ENCODE measurements around the gene PARD3B. TPM values are rescaled to one million over a fixed set of nuclear protein-coding genes. Genes with fewer than 3 reads are reported as not detected.

PARD3B gene
- total RNA-seq, 1 experiment from 2014 or later = 7.6 TPM

GRCh38 chr2:205589479-205589878, 1044.2 kb downstream of the PARD3B start:
- CTCF ChIA-PET = no interaction called here
- BruUV-seq (replicated peaks) = no TSS peak

DNA sequence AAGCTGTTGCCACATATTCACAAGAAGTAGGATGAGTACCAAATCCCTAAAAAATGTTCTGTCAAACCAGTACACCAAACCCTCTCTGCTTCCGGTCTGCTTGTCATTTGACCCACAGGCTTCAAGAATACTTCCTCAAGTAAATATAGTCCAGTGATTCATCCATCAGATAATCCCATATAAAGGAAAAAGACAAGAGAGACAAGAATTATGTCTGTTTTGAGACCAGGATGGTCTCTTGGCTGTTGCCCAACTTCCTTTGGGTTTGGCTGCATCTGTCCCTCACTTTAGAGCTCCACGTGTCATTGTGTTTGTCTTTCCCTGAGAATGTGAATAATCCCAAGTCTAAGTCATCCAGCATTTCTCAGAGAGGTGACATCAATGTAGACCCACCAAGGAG, 1045.5 kb downstream of the PARD3B start:
- Histone ChIP-seq H3K27ac (no peak overlapping the region), H3K9me3 (ENCODE audit: insufficient read depth, low read depth) (no peaks in the 10 kb centered on the region), H3K36me3 (ENCODE audit: low read depth) (no peaks in the 10 kb centered on the region), H3K4me1 (replicated peaks; ENCODE audit: insufficient read depth) (no peaks in the 10 kb centered on the region), H3K4me2 (no peak overlapping the region), H3K27me3 (ENCODE audit: insufficient read depth, low read depth) (no peaks in the 10 kb centered on the region), H3K4me3 (no peak overlapping the region), H3K9me2 (ENCODE audit: insufficient read depth) (no peaks in the 10 kb centered on the region), H2AFZ (no peak overlapping the region), H4K20me1 (ENCODE audit: insufficient read depth) (no peaks in the 10 kb centered on the region), H3F3A (ENCODE audit: insufficient read depth, low read depth) (no peaks in the 10 kb centered on the region), H3K79me2 (ENCODE audit: low read depth) (no peaks in the 10 kb centered on the region)
- intact Hi-C loops (cut with micrococcal nuclease; ENCODE audit: unreplicated experiment) = no loop called here
- ChIA-PET POLR2A (ENCODE audit: unreplicated experiment) (no interaction called here), CTCF (no interaction called here)
- BruUV-seq (replicated peaks) = no TSS peak
- TF ChIP-seq, protein P1, sequence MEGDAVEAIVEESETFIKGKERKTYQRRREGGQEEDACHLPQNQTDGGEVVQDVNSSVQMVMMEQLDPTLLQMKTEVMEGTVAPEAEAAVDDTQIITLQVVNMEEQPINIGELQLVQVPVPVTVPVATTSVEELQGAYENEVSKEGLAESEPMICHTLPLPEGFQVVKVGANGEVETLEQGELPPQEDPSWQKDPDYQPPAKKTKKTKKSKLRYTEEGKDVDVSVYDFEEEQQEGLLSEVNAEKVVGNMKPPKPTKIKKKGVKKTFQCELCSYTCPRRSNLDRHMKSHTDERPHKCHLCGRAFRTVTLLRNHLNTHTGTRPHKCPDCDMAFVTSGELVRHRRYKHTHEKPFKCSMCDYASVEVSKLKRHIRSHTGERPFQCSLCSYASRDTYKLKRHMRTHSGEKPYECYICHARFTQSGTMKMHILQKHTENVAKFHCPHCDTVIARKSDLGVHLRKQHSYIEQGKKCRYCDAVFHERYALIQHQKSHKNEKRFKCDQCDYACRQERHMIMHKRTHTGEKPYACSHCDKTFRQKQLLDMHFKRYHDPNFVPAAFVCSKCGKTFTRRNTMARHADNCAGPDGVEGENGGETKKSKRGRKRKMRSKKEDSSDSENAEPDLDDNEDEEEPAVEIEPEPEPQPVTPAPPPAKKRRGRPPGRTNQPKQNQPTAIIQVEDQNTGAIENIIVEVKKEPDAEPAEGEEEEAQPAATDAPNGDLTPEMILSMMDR (conservative IDR thresholded peaks at IDR 0.05) = no peak
- TF ChIP-seq EZH2 (IDR thresholded peaks at IDR 0.05; ENCODE audit: low read depth) = no peak
- no peak for DNase-seq

More at GRCh38 chr2:205589479-205589878, 1044.2 kb downstream of the PARD3B start:
- Histone ChIP-seq H3K27me3 (ENCODE audit: insufficient read depth, low read depth) (no peaks in the 10 kb centered on the region), H3K4me2 (no peak overlapping the region), H3K36me3 (ENCODE audit: low read depth) (no peaks in the 10 kb centered on the region), H3K79me2 (ENCODE audit: low read depth) (no peaks in the 10 kb centered on the region), H2AFZ (no peak overlapping the region), H3F3A (ENCODE audit: insufficient read depth, low read depth) (no peaks in the 10 kb centered on the region), H3K9me2 (ENCODE audit: insufficient read depth) (no peaks in the 10 kb centered on the region), H3K4me1 (replicated peaks; ENCODE audit: insufficient read depth) (no peaks in the 10 kb centered on the region), H3K27ac (no peak overlapping the region), H4K20me1 (ENCODE audit: insufficient read depth) (no peaks in the 10 kb centered on the region), H3K4me3 (no peak overlapping the region), H3K9me3 (ENCODE audit: insufficient read depth, low read depth) (no peaks in the 10 kb centered on the region)
- DNase-seq = no peak
- intact Hi-C loops (cut with micrococcal nuclease; ENCODE audit: unreplicated experiment) = no loop called here
- POLR2A ChIA-PET (ENCODE audit: unreplicated experiment) = no interaction called here
- TF ChIP-seq, protein P1 (conservative IDR thresholded peaks at IDR 0.05) = no peak
- TF ChIP-seq EZH2 (IDR thresholded peaks at IDR 0.05; ENCODE audit: low read depth) = no peak

GRCh38 chr2:205593891-205594290, 1048.6 kb downstream of the PARD3B start:
- DNase-seq = no peak
- CTCF ChIA-PET = no interaction called here
- Histone ChIP-seq H3K27ac (no peak overlapping the region), H3K4me3 (no peak overlapping the region), H2AFZ (no peak overlapping the region), H3K4me2 (no peak overlapping the region), H3K79me2 (ENCODE audit: low read depth) (no peaks in the 10 kb centered on the region), H3K9me2 (ENCODE audit: insufficient read depth) (no peaks in the 10 kb centered on the region), H3F3A (ENCODE audit: insufficient read depth, low read depth) (no peaks in the 10 kb centered on the region), H4K20me1 (ENCODE audit: insufficient read depth) (no peaks in the 10 kb centered on the region), H3K4me1 (replicated peaks; ENCODE audit: insufficient read depth) (no peaks in the 10 kb centered on the region), H3K27me3 (ENCODE audit: insufficient read depth, low read depth) (no peaks in the 10 kb centered on the region), H3K9me3 (ENCODE audit: insufficient read depth, low read depth) (no peaks in the 10 kb centered on the region), H3K36me3 (ENCODE audit: low read depth) (no peaks in the 10 kb centered on the region)
- no TSS peak for BruUV-seq (replicated peaks)
- POLR2A ChIA-PET (ENCODE audit: unreplicated experiment) = no interaction called here
- TF ChIP-seq EZH2 (IDR thresholded peaks at IDR 0.05; ENCODE audit: low read depth) = no peak
- TF ChIP-seq, protein P1 (conservative IDR thresholded peaks at IDR 0.05) = no peak
- intact Hi-C loops (cut with micrococcal nuclease; ENCODE audit: unreplicated experiment) = no loop called here

Measured in PC-9 (cell line).